Calu3 (cell line): ENCODE measurements around the gene LRRK1. TPM values are rescaled to one million over a fixed set of nuclear protein-coding genes. Genes with fewer than 3 reads are reported as not detected.

Experiments used
- BruUV-seq: library from RNA; stranded (reverse); fragments of 400-500 nt; replicated peaks from 2 replicates; lab custom pipeline; 2021; lab: Mats Ljungman, UMichigan
- CTCF ChIA-PET: fragments of 300-600 bp; sonication (Branson Sonifier 250); formaldehyde crosslinking; loops from one replicate; lab custom pipeline; 2022; ENCODE audit warnings: antibody characterized with exemption; lab: Charles Lee
- DNase-seq: peaks from one replicate; pipeline ENCODE4 v3.0.0; 2022
- H3K27ac Mint-ChIP-seq: one replicate; pipeline ENCODE4 v1.8.0; 2022; ENCODE audit warnings: mixed read lengths; ENCODE audit not compliant: unreplicated experiment
- H3K27me3 Mint-ChIP-seq: one replicate; pipeline ENCODE4 v1.8.0; 2022; ENCODE audit warnings: mixed read lengths; ENCODE audit not compliant: unreplicated experiment
- H3K36me3 Mint-ChIP-seq: one replicate; pipeline ENCODE4 v1.8.0; 2022; ENCODE audit warnings: mild to moderate bottlenecking, moderate library complexity, mixed read lengths; ENCODE audit not compliant: insufficient read depth, unreplicated experiment
- H3K4me1 Mint-ChIP-seq: one replicate; pipeline ENCODE4 v1.8.0; 2022; ENCODE audit warnings: mild to moderate bottlenecking, low read depth, mixed read lengths; ENCODE audit not compliant: unreplicated experiment
- H3K4me3 Mint-ChIP-seq: one replicate; pipeline ENCODE4 v1.8.0; 2022; ENCODE audit warnings: mild to moderate bottlenecking, low read depth, moderate library complexity, mixed read lengths; ENCODE audit not compliant: unreplicated experiment
- H3K9me3 Mint-ChIP-seq: one replicate; pipeline ENCODE4 v1.8.0; 2022; ENCODE audit warnings: low read depth, mixed read lengths; ENCODE audit not compliant: unreplicated experiment
- intact Hi-C: fragments of 100-400 bp; cut with micrococcal nuclease; formaldehyde crosslinking; loops from one replicate; pipeline ENCODE4 v1.10.0; 2022; ENCODE audit not compliant: unreplicated experiment
- total RNA-seq: library from RNA; stranded (reverse); gene quantifications from 2 replicates; pipeline ENCODE4 v1.2.3, GENCODE V29; 2022
- TF ChIP-seq, protein P1 (sequence below): fragments of 200-600 bp; IDR thresholded peaks from one replicate; pipeline ENCODE4 v1.8.0; 2022; ENCODE audit warnings: antibody characterized with exemption; ENCODE audit not compliant: unreplicated experiment

LRRK1 gene
- total RNA-seq, 1 experiment from 2014 or later, result 21.3 TPM

DNA sequence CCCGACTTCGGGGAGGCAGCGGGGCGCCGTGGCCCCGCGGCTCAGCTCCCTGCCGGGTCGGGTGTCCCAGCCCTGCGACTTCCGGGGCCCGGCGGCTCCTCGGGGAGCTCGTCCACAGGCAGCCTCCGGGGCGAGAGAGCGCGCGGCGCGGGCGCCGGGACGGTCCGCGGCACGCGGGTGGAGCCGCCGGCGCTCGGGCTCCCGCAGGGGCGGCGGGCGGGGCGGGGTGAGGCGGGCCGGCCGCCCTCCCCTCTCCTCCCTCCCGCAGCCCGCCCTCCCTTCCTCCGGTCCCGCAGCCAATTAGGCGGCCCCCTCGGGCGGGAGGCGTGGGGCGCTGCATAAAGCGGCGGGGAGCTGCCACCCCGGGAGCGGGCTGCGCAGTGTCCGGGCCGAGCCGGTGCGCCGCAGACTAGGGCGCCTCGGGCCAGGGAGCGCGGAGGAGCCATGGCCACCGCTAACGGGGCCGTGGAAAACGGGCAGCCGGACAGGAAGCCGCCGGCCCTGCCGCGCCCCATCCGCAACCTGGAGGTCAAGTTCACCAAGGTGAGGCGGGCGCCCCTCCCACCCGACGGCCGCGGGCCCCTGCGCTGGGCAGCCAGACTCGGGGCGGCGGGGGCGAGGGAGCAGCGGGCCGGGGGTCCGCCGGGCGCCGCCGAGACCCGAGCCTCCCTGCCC lies 39.6 kb upstream of the LRRK1 start, which contains the start of gene ALDH1A3:
ALDH1A3 (plus strand) TSS at position 368 of the 675 bp plus-strand sequence; CDS start at position 445, 77 bp downstream.
- TF ChIP-seq, protein P1, sequence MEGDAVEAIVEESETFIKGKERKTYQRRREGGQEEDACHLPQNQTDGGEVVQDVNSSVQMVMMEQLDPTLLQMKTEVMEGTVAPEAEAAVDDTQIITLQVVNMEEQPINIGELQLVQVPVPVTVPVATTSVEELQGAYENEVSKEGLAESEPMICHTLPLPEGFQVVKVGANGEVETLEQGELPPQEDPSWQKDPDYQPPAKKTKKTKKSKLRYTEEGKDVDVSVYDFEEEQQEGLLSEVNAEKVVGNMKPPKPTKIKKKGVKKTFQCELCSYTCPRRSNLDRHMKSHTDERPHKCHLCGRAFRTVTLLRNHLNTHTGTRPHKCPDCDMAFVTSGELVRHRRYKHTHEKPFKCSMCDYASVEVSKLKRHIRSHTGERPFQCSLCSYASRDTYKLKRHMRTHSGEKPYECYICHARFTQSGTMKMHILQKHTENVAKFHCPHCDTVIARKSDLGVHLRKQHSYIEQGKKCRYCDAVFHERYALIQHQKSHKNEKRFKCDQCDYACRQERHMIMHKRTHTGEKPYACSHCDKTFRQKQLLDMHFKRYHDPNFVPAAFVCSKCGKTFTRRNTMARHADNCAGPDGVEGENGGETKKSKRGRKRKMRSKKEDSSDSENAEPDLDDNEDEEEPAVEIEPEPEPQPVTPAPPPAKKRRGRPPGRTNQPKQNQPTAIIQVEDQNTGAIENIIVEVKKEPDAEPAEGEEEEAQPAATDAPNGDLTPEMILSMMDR, result no peak
- Mint-ChIP-seq H3K4me1 (peaks cover 31% of the 10 kb centered on the region), H3K9me3 (no peaks in the 10 kb centered on the region), H3K4me3 (peak within 1 kb of the TSS; percentile 79), H3K36me3 (peaks cover 68% of the 10 kb centered on the region), H3K27ac (peak within 1 kb of the TSS; percentile 81), H3K27me3 (no peaks in the 10 kb centered on the region)
- CTCF ChIA-PET, result interaction anchor here (1.6 kb wide), 1 partner anchor 39 kb away, joined by 3 read pairs; no protein-coding TSS in a partner anchor
- peak; percentile 96 for DNase-seq
- intact Hi-C loops, result no loop called here
- BruUV-seq, result no TSS peak

DNA sequence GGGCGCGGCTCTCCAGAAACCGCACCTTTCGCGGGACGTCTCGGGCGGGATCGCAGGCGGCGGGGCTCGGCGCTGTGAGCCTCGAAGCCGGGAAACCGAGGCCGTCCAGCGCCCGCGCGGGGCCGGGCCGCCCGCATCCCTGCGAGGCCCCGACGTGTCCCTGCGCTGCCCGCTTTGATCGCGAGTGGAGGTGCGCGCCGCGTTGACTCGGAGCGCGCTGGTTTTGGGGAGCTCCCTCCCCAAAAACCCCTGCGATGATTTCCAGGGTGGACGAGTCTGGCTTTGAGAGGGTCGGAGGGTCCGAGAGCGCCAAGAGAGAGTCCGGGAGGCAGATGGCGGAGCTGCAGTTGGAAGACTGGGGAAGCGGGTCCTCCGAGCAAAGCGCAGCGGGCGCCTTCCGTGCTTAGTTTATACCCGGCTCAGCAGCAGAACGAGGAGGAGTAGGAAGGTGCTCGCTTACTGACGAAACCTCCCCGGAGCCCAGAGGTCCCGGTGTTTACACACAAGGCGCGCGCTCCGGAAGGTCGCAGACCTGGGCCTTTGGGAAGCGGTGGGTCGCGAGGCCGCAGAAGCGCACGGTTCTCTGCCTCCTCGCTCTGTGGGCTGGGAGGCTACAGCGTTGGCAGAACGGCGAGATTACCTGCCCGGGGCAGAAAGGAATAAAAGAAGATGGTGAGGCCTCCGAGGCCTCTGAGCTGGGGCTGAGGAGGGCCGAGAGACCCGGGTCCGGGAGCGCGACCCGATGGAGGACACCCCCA lies 38.8 kb upstream of the LRRK1 start:
- Mint-ChIP-seq H3K4me3 (peak overlapping the region; percentile 79), H3K4me1 (peaks cover 38% of the 10 kb centered on the region), H3K36me3 (peaks cover 76% of the 10 kb centered on the region), H3K27me3 (no peaks in the 10 kb centered on the region), H3K9me3 (no peaks in the 10 kb centered on the region), H3K27ac (peak overlapping the region; percentile 60)
- TF ChIP-seq, protein P1, result no peak
- CTCF ChIA-PET, result interaction anchor here (1.6 kb wide), 1 partner anchor 38 kb away, joined by 3 read pairs; no protein-coding TSS in a partner anchor
- no peak for DNase-seq
- no TSS peak for BruUV-seq
- intact Hi-C loops, result no loop called here

- TF ChIP-seq, protein P1, result no peak
- peak overlapping the region; percentile 79 for H3K4me3 Mint-ChIP-seq
- no peaks in the 10 kb centered on the region for H3K27me3 Mint-ChIP-seq
- CTCF ChIA-PET, result interaction anchor here (0.7 kb wide), 1 partner anchor 42 kb away, joined by 8 read pairs; no protein-coding TSS in a partner anchor
- H3K27ac Mint-ChIP-seq, result peak overlapping the region; percentile 60
- intact Hi-C loops, result no loop called here
- peaks cover 44% of the 10 kb centered on the region for H3K4me1 Mint-ChIP-seq
- H3K9me3 Mint-ChIP-seq, result no peaks in the 10 kb centered on the region
- peaks cover 81% of the 10 kb centered on the region for H3K36me3 Mint-ChIP-seq
- no TSS peak for BruUV-seq
- DNase-seq, result no peak
These were observed 38.3 kb upstream of the LRRK1 start for GRCh38 chr15:100880897-100881242.

- CTCF ChIA-PET, result interaction anchor here (0.7 to 1.9 kb wide), 2 partner anchors 43 to 127 kb away, joined by 6 to 8 read pairs; no protein-coding TSS in a partner anchor
- no TSS peak for BruUV-seq
- Mint-ChIP-seq H3K27me3 (no peaks in the 10 kb centered on the region), H3K4me1 (peaks cover 53% of the 10 kb centered on the region), H3K9me3 (no peaks in the 10 kb centered on the region), H3K27ac (peak overlapping the region; percentile 60), H3K36me3 (peaks cover 90% of the 10 kb centered on the region), H3K4me3 (peak overlapping the region; percentile 79)
- TF ChIP-seq, protein P1, result no peak
- intact Hi-C loops, result no loop called here
- DNase-seq, result peak; percentile 43
These were observed 37.4 kb upstream of the LRRK1 start for GRCh38 chr15:100881573-100882336.
